Measurements from ENCODE around the gene PRKG1.

GRCh38 chr10:52228556-52228955 lies 1154.3 kb downstream of the PRKG1 start:
- TF ChIP-seq CTCF (conservative IDR thresholded peaks at IDR 0.05 in 1 of 2, IDR thresholded peaks at IDR 0.05 in 1 of 2; ENCODE audit: extremely low read depth in 1 of 2, insufficient read depth in 1 of 2, low read depth in 1 of 2, low read length in 2 of 2) (no peak), EZH2 (IDR thresholded peaks at IDR 0.05; ENCODE audit: borderline replicate concordance, low read length) (no peak)
